Measurements from ENCODE around the gene LGI2. TPM values are rescaled to one million over a fixed set of nuclear protein-coding genes. Genes with fewer than 3 reads are reported as not detected.
"Not testable (repeated sequence)": the region's sequence is repeated elsewhere in the genome, so short reads cannot be mapped to it uniquely, and the experiment has no call there.

LGI2 gene
- total RNA-seq, 1 donor from 2014 or later: not detected

- Histone ChIP-seq H3K27me3 (ENCODE audit: control insufficient read depth, insufficient read depth, low read length) (peaks cover 3% of the 10 kb centered on the region), H3K4me3 (ENCODE audit: low read depth, low read length) (no peak overlapping the region), H3K36me3 (ENCODE audit: control insufficient read depth, insufficient read depth, low read length) (no peaks in the 10 kb centered on the region)
- no peak for FAIRE-seq
- no peak for DNase-seq (ENCODE audit: low read depth)
- TF ChIP-seq, protein P1, sequence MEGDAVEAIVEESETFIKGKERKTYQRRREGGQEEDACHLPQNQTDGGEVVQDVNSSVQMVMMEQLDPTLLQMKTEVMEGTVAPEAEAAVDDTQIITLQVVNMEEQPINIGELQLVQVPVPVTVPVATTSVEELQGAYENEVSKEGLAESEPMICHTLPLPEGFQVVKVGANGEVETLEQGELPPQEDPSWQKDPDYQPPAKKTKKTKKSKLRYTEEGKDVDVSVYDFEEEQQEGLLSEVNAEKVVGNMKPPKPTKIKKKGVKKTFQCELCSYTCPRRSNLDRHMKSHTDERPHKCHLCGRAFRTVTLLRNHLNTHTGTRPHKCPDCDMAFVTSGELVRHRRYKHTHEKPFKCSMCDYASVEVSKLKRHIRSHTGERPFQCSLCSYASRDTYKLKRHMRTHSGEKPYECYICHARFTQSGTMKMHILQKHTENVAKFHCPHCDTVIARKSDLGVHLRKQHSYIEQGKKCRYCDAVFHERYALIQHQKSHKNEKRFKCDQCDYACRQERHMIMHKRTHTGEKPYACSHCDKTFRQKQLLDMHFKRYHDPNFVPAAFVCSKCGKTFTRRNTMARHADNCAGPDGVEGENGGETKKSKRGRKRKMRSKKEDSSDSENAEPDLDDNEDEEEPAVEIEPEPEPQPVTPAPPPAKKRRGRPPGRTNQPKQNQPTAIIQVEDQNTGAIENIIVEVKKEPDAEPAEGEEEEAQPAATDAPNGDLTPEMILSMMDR (IDR thresholded peaks at IDR 0.05; ENCODE audit: insufficient read depth, low read length, severe bottlenecking): no peak
These were observed 39.8 kb upstream of the LGI2 start for GRCh38 chr4:25070545-25070944.

GRCh38 chr4:25069014-25069413 is 38.3 kb upstream of the LGI2 start:
- Histone ChIP-seq H3K27me3 (ENCODE audit: control insufficient read depth, insufficient read depth, low read length) (no peaks in the 10 kb centered on the region), H3K36me3 (ENCODE audit: control insufficient read depth, insufficient read depth, low read length) (no peaks in the 10 kb centered on the region), H3K4me3 (ENCODE audit: low read depth, low read length) (no peak overlapping the region)
- TF ChIP-seq, protein P1 (IDR thresholded peaks at IDR 0.05; ENCODE audit: insufficient read depth, low read length, severe bottlenecking): no peak
- DNase-seq (ENCODE audit: low read depth) (peak; percentile 37), FAIRE-seq (no peak)

- H3K4me3 ChIP-seq (ENCODE audit: low read depth, low read length): no peak overlapping the region
- TF ChIP-seq, protein P1 (IDR thresholded peaks at IDR 0.05; ENCODE audit: insufficient read depth, low read length, severe bottlenecking): no peak
- DNase-seq (ENCODE audit: low read depth) (no peak), FAIRE-seq (no peak)
- H3K36me3 ChIP-seq (ENCODE audit: control insufficient read depth, insufficient read depth, low read length): no peaks in the 10 kb centered on the region
- no peaks in the 10 kb centered on the region for H3K27me3 ChIP-seq (ENCODE audit: control insufficient read depth, insufficient read depth, low read length)
These were observed 37.6 kb upstream of the LGI2 start for GRCh38 chr4:25068386-25068785.

- FAIRE-seq (no peak), DNase-seq (ENCODE audit: low read depth) (no peak)
- Histone ChIP-seq H3K27me3 (ENCODE audit: control insufficient read depth, insufficient read depth, low read length) (no peaks in the 10 kb centered on the region), H3K4me3 (ENCODE audit: low read depth, low read length) (no peak overlapping the region), H3K36me3 (ENCODE audit: control insufficient read depth, insufficient read depth, low read length) (no peaks in the 10 kb centered on the region)
- TF ChIP-seq, protein P1 (IDR thresholded peaks at IDR 0.05; ENCODE audit: insufficient read depth, low read length, severe bottlenecking): no peak
These were observed 35.3 kb upstream of the LGI2 start for GRCh38 chr4:25065932-25066590.

GRCh38 chr4:25065431-25065858 is 34.7 kb upstream of the LGI2 start:
- H3K4me3 ChIP-seq (ENCODE audit: low read depth, low read length): no peak overlapping the region
- TF ChIP-seq, protein P1 (IDR thresholded peaks at IDR 0.05; ENCODE audit: insufficient read depth, low read length, severe bottlenecking): no peak
- DNase-seq (ENCODE audit: low read depth) (no peak), FAIRE-seq (no peak)
- no peaks in the 10 kb centered on the region for H3K36me3 ChIP-seq (ENCODE audit: control insufficient read depth, insufficient read depth, low read length)
- no peaks in the 10 kb centered on the region for H3K27me3 ChIP-seq (ENCODE audit: control insufficient read depth, insufficient read depth, low read length)

DNA sequence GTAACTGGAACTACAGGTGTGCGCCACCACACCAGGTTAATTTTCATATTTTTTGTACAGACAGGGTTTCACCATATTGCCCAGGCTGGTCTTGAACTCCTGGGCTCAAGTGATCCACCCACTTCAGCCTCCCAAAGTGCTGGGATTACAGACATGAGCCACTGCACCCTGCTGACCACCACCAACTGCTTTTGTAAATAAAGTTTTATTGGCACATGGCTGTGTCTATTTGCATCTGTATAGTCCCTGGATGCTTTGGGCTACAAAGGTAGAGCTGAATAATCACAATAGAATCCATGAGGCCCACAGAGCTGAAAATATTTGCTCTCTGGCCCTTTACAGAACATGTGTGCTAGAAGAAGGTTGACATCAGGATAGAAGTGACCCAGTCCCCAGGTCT is 33.7 kb upstream of the LGI2 start:
- FAIRE-seq; H3K4me3 ChIP-seq (ENCODE audit: low read depth, low read length); H3K27me3 ChIP-seq (ENCODE audit: control insufficient read depth, insufficient read depth, low read length); H3K36me3 ChIP-seq (ENCODE audit: control insufficient read depth, insufficient read depth, low read length); DNase-seq (ENCODE audit: low read depth): not testable (repeated sequence)

Data from bronchial epithelial cell (primary cell).